Melanocyte of skin (primary cell): ENCODE data around the gene TTLL12. TPM values are rescaled to one million over a fixed set of nuclear protein-coding genes. Genes with fewer than 3 reads are reported as not detected.

Source experiments
- total RNA-seq, 2 donors: library from RNA; depleted of rRNA; stranded (reverse); fragments of >200 nt; gene quantifications; 2 replicates each; pipeline ENCODE4 v1.2.3, GENCODE V29; 2012

The TTLL12 gene
- total RNA-seq: 10 to 100 TPM; 47.5 to 61.9 TPM

GRCh38 chr22:43186272-43187170, at the start of gene TTLL12:
TTLL12 (minus strand) TSS chr22:43187134; CDS start chr22:43187069, 65 bp downstream.

GRCh38 chr22:43151251-43152002, 35.5 kb downstream of the TTLL12 start, which contains the start of gene TSPO:
TSPO (plus strand) TSS chr22:43151559; CDS start chr22:43159239, 7,680 bp downstream.

GRCh38 chr22:43142880-43143562, 43.9 kb downstream of the TTLL12 start, which contains the start of gene MCAT:
MCAT (minus strand) TSS chr22:43143398; CDS start chr22:43143348, 50 bp downstream.

Other genes starting within 250 kb of the TTLL12 start
- gene PACSIN2, start 172.0 kb downstream of the TTLL12 start, total RNA-seq: 10 to 100 TPM; 54.4 to 78.9 TPM
- 10 to 100 TPM; 12.3 to 15.5 TPM for gene TTLL1, start 97.7 kb downstream of the TTLL12 start, total RNA-seq
- 1 to 10 TPM in 1 of 2 donors, under 1 TPM in 1; 0.69 to 2.3 TPM for gene BIK, start 76.4 kb downstream of the TTLL12 start, total RNA-seq
- 10 to 100 TPM; 14.1 to 24.0 TPM for gene MCAT, start 43.7 kb downstream of the TTLL12 start, total RNA-seq
- 100 to 1,000 TPM; 235 to 273 TPM for gene TSPO, start 35.6 kb downstream of the TTLL12 start, total RNA-seq
- gene SCUBE1, start 156.2 kb upstream of the TTLL12 start, total RNA-seq: under 1 TPM in 1 of 2 donors, not detected in 1; under 0.01 TPM
- under 1 TPM in 1 of 2 donors, not detected in 1; under 0.01 TPM for gene MPPED1, start 224.9 kb upstream of the TTLL12 start, total RNA-seq